Retinal pigment epithelial cell (primary cell): Measurements from ENCODE around the gene PELI1.

Experiments used
- DNase-seq: peaks from one replicate; pipeline ENCODE4 v3.0.0-alpha.2; 2010; ENCODE audit warnings: low read depth
- H3K4me3 ChIP-seq: 2 replicates; pipeline ENCODE4 v1.5.1; 2011; ENCODE audit warnings: mild to moderate bottlenecking, low read length, control low read depth, moderate library complexity
- TF ChIP-seq, protein P1 (sequence below): conservative IDR thresholded peaks from 2 replicates; pipeline ENCODE4 v1.5.1; 2011; ENCODE audit warnings: low read depth, low read length, control low read depth, inconsistent platforms

PELI1 gene

DNA sequence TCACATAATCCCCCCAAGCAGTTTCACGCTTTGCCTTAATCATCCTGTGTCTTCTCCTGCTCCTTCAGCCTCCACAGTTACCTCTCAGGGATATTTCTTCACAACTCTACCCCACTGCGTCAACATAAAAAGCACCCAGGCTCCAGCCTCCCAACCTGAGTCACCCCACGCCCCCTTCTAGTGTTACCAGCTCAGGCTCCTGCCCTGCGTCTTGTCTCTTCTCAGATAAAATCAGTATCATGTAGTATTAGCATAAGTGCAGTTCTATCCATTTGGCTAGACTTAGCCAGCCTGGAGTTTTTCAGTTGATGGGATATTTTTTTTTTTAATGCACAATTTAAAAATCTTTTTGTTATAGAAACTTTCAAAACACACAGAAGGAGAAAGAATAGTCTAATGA is 9.6 kb upstream of the PELI1 start:
- TF ChIP-seq, protein P1, sequence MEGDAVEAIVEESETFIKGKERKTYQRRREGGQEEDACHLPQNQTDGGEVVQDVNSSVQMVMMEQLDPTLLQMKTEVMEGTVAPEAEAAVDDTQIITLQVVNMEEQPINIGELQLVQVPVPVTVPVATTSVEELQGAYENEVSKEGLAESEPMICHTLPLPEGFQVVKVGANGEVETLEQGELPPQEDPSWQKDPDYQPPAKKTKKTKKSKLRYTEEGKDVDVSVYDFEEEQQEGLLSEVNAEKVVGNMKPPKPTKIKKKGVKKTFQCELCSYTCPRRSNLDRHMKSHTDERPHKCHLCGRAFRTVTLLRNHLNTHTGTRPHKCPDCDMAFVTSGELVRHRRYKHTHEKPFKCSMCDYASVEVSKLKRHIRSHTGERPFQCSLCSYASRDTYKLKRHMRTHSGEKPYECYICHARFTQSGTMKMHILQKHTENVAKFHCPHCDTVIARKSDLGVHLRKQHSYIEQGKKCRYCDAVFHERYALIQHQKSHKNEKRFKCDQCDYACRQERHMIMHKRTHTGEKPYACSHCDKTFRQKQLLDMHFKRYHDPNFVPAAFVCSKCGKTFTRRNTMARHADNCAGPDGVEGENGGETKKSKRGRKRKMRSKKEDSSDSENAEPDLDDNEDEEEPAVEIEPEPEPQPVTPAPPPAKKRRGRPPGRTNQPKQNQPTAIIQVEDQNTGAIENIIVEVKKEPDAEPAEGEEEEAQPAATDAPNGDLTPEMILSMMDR: no peak
- no peak for DNase-seq
- H3K4me3 ChIP-seq: no peak overlapping the region

GRCh38 chr2:64151476-64151875 is 7.3 kb upstream of the PELI1 start:
- DNase-seq: no peak
- TF ChIP-seq, protein P1: no peak
- no peak overlapping the region for H3K4me3 ChIP-seq

GRCh38 chr2:64145714-64146113 is 1.5 kb upstream of the PELI1 start:
- H3K4me3 ChIP-seq: no peak overlapping the region
- TF ChIP-seq, protein P1: no peak
- no peak for DNase-seq

DNA sequence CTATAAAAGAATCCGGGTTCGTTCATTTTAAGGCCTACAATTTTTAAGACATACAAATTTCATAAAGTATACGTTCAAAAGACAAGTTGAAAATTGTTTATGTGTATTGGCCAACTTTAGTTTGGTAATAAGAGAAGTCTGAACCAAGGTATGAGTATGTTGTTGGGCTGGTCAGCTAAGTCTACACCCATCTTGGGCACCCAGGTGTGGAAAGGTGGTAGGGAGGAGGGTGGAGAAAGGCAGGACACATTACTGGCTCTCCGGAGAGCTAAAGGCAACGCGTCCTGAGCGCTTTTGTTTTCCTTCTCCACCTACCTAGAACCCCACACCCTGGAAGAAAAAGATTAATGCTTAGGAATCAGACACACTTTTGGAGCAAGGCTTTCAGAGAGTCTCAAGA is 899 bp upstream of the PELI1 start:
- TF ChIP-seq, protein P1: no peak
- no peak overlapping the region for H3K4me3 ChIP-seq
- DNase-seq: no peak

DNA sequence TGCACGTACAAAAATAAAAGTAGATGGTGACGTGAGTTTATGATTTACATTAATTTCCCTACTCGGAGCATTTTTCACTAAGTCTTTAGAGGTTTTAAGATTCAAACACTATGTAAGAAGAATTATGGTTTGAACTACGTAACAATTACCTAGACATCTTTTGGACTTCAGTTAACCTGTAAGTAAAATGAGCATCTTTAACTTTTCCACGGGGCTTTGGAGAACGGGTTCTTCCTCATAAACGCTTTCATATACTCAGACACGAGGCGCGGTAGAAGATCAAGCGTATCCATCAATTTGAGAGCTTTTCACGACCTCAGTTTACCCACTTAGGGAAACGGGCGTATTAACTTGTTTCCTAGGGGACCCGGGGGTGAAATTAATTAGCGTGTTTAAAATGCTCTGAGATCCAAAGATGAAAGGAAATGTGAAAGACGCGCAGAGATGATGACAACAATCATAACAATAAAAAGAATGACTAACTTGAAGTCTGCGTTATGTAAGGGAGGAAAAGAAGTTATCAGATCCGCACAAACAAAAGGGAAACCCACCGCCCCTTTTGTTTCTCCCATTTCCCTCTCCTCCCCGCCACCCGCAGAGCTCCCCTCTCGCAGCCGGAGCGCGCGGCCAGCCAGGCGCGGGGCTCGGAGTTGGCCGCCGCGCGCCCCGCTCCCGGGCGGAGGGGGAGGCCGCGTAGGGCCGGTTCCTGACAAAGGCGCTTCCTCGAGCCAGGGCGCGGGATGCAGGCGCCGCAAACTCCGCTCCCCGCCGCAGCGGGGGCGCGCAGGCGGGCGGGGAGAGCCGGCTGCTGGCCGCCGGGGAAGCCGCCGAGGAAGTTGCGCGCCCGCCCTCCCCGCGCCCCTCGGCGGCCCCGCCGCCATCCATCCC is 807 bp downstream of the PELI1 start:
- no peak for DNase-seq
- TF ChIP-seq, protein P1: no peak
- peak overlapping the region; percentile 86 for H3K4me3 ChIP-seq

- TF ChIP-seq, protein P1: no peak
- no peak for DNase-seq
Measured at GRCh38 chr2:64142741-64143168, 1.5 kb downstream of the PELI1 start.

More at GRCh38 chr2:64142741-64143168, 1.5 kb downstream of the PELI1 start:
- H3K4me3 ChIP-seq: peak overlapping the region; percentile 86
